HepG2 (cell line): ENCODE results near the gene IMPG2. TPM values are rescaled to one million over a fixed set of nuclear protein-coding genes. Genes with fewer than 3 reads are reported as not detected.

Experiments used
- ATAC-seq: fragments of 200-7000 bp; cut with Tn5 transposase; 3 replicates; pipeline ENCODE4 v1.9.1; 2020; ENCODE audit warnings: mild to moderate bottlenecking, moderate library complexity
- Bru-seq: library from RNA; stranded (reverse); fragments of 400-500 nt; gene quantifications from one replicate; lab custom pipeline; 2021; lab: Mats Ljungman, UMichigan
- BruChase-seq, 2 experiments: library from RNA; stranded (reverse); fragments of 400-500 nt; gene quantifications; one replicate each; lab custom pipeline; 2021; lab: Mats Ljungman, UMichigan
- BruUV-seq: library from RNA; stranded (reverse); fragments of 400-500 nt; replicated peaks from 2 replicates; lab custom pipeline; 2021; lab: Mats Ljungman, UMichigan
- CTCF ChIA-PET: fragments of 300-600 bp; formaldehyde crosslinking; extraction: SDS; loops from one replicate; lab custom pipeline; 2021; ENCODE audit warnings: low total read pairs, inconsistent platforms, low intra/inter-chr PET ratio; lab: Yijun Ruan, JAX
- POLR2A ChIA-PET: fragments of 350-600 bp; sonication (Branson Sonifier 250); formaldehyde crosslinking; loops from one replicate; lab custom pipeline; 2020; ENCODE audit warnings: antibody characterized with exemption, inconsistent platforms; lab: Yijun Ruan, JAX
- DNase-seq: peaks from one replicate; pipeline ENCODE4 v3.0.0-alpha.2; 2015; ENCODE audit warnings: low spot score
- FAIRE-seq: peaks from 3 replicates; lab custom pipeline; 2011; peaks lifted over from hg19 to GRCh38; lab: Jason Lieb, UNC
- H2AFZ ChIP-seq: one replicate; pipeline ENCODE4 v1.6.1; 2011; ENCODE audit warnings: low read length, inconsistent platforms
- H3K27ac ChIP-seq: fragments of 300-600 bp; 3 replicates; pipeline ENCODE4 v1.8.0; 2011; ENCODE audit warnings: mixed run types, mild to moderate bottlenecking, mixed read lengths, low read length, inconsistent platforms; ENCODE audit not compliant: insufficient read depth; ENCODE audit errors: extremely low read length
- H3K27me3 ChIP-seq, 2 experiments: fragments of 200-600 bp in 1 of 2; 2 replicates in 1 of 2; 3 replicates in 1 of 2; pipeline versions ENCODE4 v1.6.0 to v1.8.0; 2011; ENCODE audit warnings: low read length in 2 of 2, mild to moderate bottlenecking in 2 of 2, moderate library complexity in 2 of 2, inconsistent platforms in 1 of 2; ENCODE audit not compliant: insufficient read depth in 2 of 2, control insufficient read depth in 1 of 2
- H3K36me3 ChIP-seq, 2 experiments: fragments of 200-600 bp in 1 of 2; replicated peaks in 1 of 2; 2 replicates in 1 of 2; 3 replicates in 1 of 2; pipeline versions ENCODE4 v1.5.1 to v1.8.0; 2011; ENCODE audit warnings: low read length in 2 of 2, inconsistent platforms in 1 of 2; ENCODE audit not compliant: insufficient read depth in 2 of 2, control insufficient read depth in 1 of 2
- H3K4me1 ChIP-seq: 2 replicates; pipeline ENCODE4 v1.5.1; 2012; ENCODE audit warnings: low read length, inconsistent platforms; ENCODE audit not compliant: insufficient read depth
- H3K4me2 ChIP-seq: 2 replicates; pipeline ENCODE4 v1.6.0; 2011; ENCODE audit warnings: low read depth, low read length, inconsistent platforms
- H3K4me3 ChIP-seq, 3 experiments: fragments of 200-600 bp in 1 of 3; sonication (generic), shearing (Covaris generic) in 1 of 3; replicated peaks in 1 of 3; 2 replicates each; pipeline ENCODE4 v1.5.1; 2011 to 2016; ENCODE audit warnings: low read length in 3 of 3, inconsistent platforms in 2 of 3, low read depth in 2 of 3, mild to moderate bottlenecking in 2 of 3, control low read depth in 1 of 3, mixed read lengths in 1 of 3; ENCODE audit not compliant: insufficient read depth in 1 of 3
- H3K79me2 ChIP-seq: one replicate; pipeline ENCODE4 v1.6.1; 2011; ENCODE audit warnings: low read length, inconsistent platforms; ENCODE audit not compliant: insufficient read depth
- H3K9ac ChIP-seq: 2 replicates; pipeline ENCODE4 v1.6.0; 2011; ENCODE audit warnings: mild to moderate bottlenecking, low read depth, low read length, inconsistent platforms; ENCODE audit not compliant: insufficient read depth
- H3K9me3 ChIP-seq: 2 replicates; pipeline ENCODE4 v1.5.1; 2012; ENCODE audit warnings: mild to moderate bottlenecking, low read length
- H4K20me1 ChIP-seq: 2 replicates; pipeline ENCODE4 v1.6.0; 2011; ENCODE audit warnings: inconsistent platforms, mild to moderate bottlenecking, low read length, moderate library complexity; ENCODE audit not compliant: insufficient read depth
- KMT2A ChIP-seq: sonication (generic); formaldehyde crosslinking; IDR thresholded peaks from 2 replicates; pipeline ENCODE4 v1.4.0; 2020; ENCODE audit warnings: missing genetic modification reagents
- MEIS2 ChIP-seq: sonication (generic); formaldehyde crosslinking; IDR thresholded peaks from 2 replicates; pipeline ENCODE4 v1.9.0; 2021; ENCODE audit warnings: mild to moderate bottlenecking, missing genetic modification reagents
- SP5 ChIP-seq: IDR thresholded peaks from 2 replicates; pipeline ENCODE4 v1.6.1; 2016; ENCODE audit warnings: low read depth, borderline replicate concordance
- USF2 ChIP-seq, 2 experiments: sonication (generic) in 1 of 2; formaldehyde crosslinking in 1 of 2; IDR thresholded peaks; 2 replicates each; pipeline versions ENCODE4 v1.5.1 to v1.6.1; 2011 to 2020; ENCODE audit warnings: borderline replicate concordance in 1 of 2, low read depth in 1 of 2, low read length in 1 of 2, mild to moderate bottlenecking in 1 of 2, missing genetic modification reagents in 1 of 2, moderate library complexity in 1 of 2
- ZNF431 ChIP-seq: sonication (generic); formaldehyde crosslinking; IDR thresholded peaks from 2 replicates; pipeline ENCODE4 v1.9.0; 2022; ENCODE audit warnings: missing genetic modification reagents, low read depth, mild to moderate bottlenecking, borderline replicate concordance
- ZNF709 ChIP-seq: sonication (generic); formaldehyde crosslinking; IDR thresholded peaks from 2 replicates; pipeline ENCODE4 v1.5.0; 2020; ENCODE audit warnings: mild to moderate bottlenecking, missing genetic modification reagents
- WGBS: methylation state at CpG from one replicate; pipeline ENCODE4 v1.1.6; 2017; ENCODE audit warnings: low lambda C conversion rate; 5-methylcytosine and 5-hydroxymethylcytosine counted together
- in situ Hi-C: cut with HindIII; loops from 2 replicates; pipeline ENCODE4 v1.10.0; 2017; ENCODE audit warnings: low pct_unique_long_range_greater_than_20kb; ENCODE audit not compliant: extremely low pct_ligation_motif_present
- intact Hi-C: fragments of 100-400 bp; cut with micrococcal nuclease; formaldehyde crosslinking; loops from one replicate; pipeline ENCODE4 v1.10.0; 2022; ENCODE audit not compliant: unreplicated experiment
- long read RNA-seq, 2 experiments: library from RNA in 1 of 2; library from polyadenylated mRNA in 1 of 2; stranded (forward) in 1 of 2; unstranded in 1 of 2; transcript quantifications; one replicate each; pipeline ENCODE4 v2.0.0, GENCODE V29; 2019 to 2022
- polyA minus RNA-seq, 3 experiments: library from RNA; depleted of rRNA, polyadenylated mRNA; stranded (reverse); fragments of >200 nt; gene quantifications; 2 replicates each; pipeline ENCODE4 v1.2.3, GENCODE V29; 2011; ENCODE audit warnings: low replicate concordance in 1 of 3
- polyA plus RNA-seq, 8 experiments: library from polyadenylated mRNA; depleted of rRNA in 3 of 8; stranded (reverse) in 7 of 8; unstranded in 1 of 8; fragments of >200 nt; fragmentation: Illumina TruSeq in 4 of 8; extraction: Trizol in 4 of 8; gene quantifications; 2 replicates each; pipeline versions ENCODE4 v1.2.1 to v1.2.3, GENCODE V29; 2011 to 2016; ENCODE audit warnings: low read depth in 4 of 8, missing spikeins in 1 of 8, mixed read lengths in 1 of 8; ENCODE audit not compliant: insufficient read depth in 1 of 8
- total RNA-seq, 5 experiments: library from RNA; depleted of rRNA; stranded (reverse); fragments of >200 nt; fragmentation: Illumina TruSeq; extraction: Trizol; gene quantifications; 2 replicates each; pipeline ENCODE4 v1.2.3, GENCODE V29; 2016; ENCODE audit warnings: low read depth in 1 of 5

The IMPG2 gene
- total RNA-seq (2016; rRNA removed; fragmentation: Illumina TruSeq; extraction: Trizol) (0.02 TPM in 1 of 2 replicates, not detected in the other), polyA plus RNA-seq (2011; rRNA removed) (0.03 and 0.07 TPM in 2 replicates), polyA minus RNA-seq (2011; rRNA and poly(A)+ RNA removed; ENCODE audit: low replicate concordance) (0.02 TPM in 1 of 2 replicates, not detected in the other), Bru-seq, nascent RNA (percentile 32 among the genes with signal in this experiment), BruChase-seq, experiment 1, labeled RNA remaining after a 6-hour chase (percentile 35 among the genes with signal in this experiment), BruChase-seq, experiment 2, labeled RNA remaining after a 2-hour chase (percentile 45 among the genes with signal in this experiment)
- total RNA-seq (2016; cell fraction: cytosol; rRNA removed; fragmentation: Illumina TruSeq; extraction: Trizol; ENCODE audit: low read depth) = 0.09 and 0.10 TPM in 2 replicates
- 0.01 and 0.02 TPM in 2 replicates for total RNA-seq (2016; cell fraction: insoluble cytoplasmic fraction; rRNA removed; fragmentation: Illumina TruSeq; extraction: Trizol)
- total RNA-seq (2016; cell fraction: membrane; rRNA removed; fragmentation: Illumina TruSeq; extraction: Trizol) = 0.03 and 0.06 TPM in 2 replicates
- 0.09 TPM in 2 replicates for total RNA-seq (2016; cell fraction: nucleus; rRNA removed; fragmentation: Illumina TruSeq; extraction: Trizol)
- polyA plus RNA-seq (2011; cell fraction: cytosol; rRNA removed) = 0.01 TPM in 2 replicates
- 0.10 and 0.16 TPM in 2 replicates for polyA plus RNA-seq (2011; cell fraction: nucleus; rRNA removed)
- polyA plus RNA-seq (2012) = not detected in 2 replicates
- not detected in 2 replicates for polyA plus RNA-seq (2016; cell fraction: cytosol; fragmentation: Illumina TruSeq; extraction: Trizol; ENCODE audit: low read depth)
- not detected in 2 replicates for polyA plus RNA-seq (2016; cell fraction: insoluble cytoplasmic fraction; fragmentation: Illumina TruSeq; extraction: Trizol; ENCODE audit: low read depth)
- polyA plus RNA-seq (2016; cell fraction: membrane; fragmentation: Illumina TruSeq; extraction: Trizol; ENCODE audit: low read depth) = not detected in 2 replicates
- polyA plus RNA-seq (2016; cell fraction: nucleus; fragmentation: Illumina TruSeq; extraction: Trizol; ENCODE audit: insufficient read depth, low read depth) = not detected in 2 replicates
- polyA minus RNA-seq (2011; cell fraction: cytosol; rRNA and poly(A)+ RNA removed) = 0.10 TPM in 1 of 2 replicates, not detected in the other
- 0.64 and 0.75 TPM in 2 replicates for polyA minus RNA-seq (2011; cell fraction: nucleus; rRNA and poly(A)+ RNA removed)
- long read RNA-seq, experiment 1 = 0 reads
- long read RNA-seq, experiment 2 = 0 reads

GRCh38 chr3:101320475-101320874, at the start of gene IMPG2:
IMPG2 (minus strand) TSS chr3:101320575; CDS start chr3:101320372, 203 bp downstream.
- POLR2A ChIA-PET = no interaction called here
- no peak for FAIRE-seq
- intact Hi-C loops = no loop called here

More at GRCh38 chr3:101320475-101320874, at the start of gene IMPG2:
- BruUV-seq = no TSS peak
- WGBS = 90% methylated on average over 2 of the region's 2 CpGs
- Histone ChIP-seq H2AFZ (no peak within 1 kb of the TSS), H3K4me1 (no peaks in the 10 kb centered on the region), H3K79me2 (no peaks in the 10 kb centered on the region), H4K20me1 (no peaks in the 10 kb centered on the region), H3K4me2 (no peak within 1 kb of the TSS), H3K27me3 (no peaks in the 10 kb centered on the region), H3K27ac (no peak within 1 kb of the TSS), H3K4me3 (no peak within 1 kb of the TSS), H3K36me3 (no peaks in the 10 kb centered on the region), H3K9ac (no peak within 1 kb of the TSS), H3K9me3 (no peaks in the 10 kb centered on the region)
- in situ Hi-C loops = no loop called here
- no peak for ATAC-seq
- CTCF ChIA-PET = no interaction called here
- DNase-seq = no peak
- no peak for TF ChIP-seq ZNF709
- TF ChIP-seq MEIS2 (CRISPR knock-in tag) = no peak
- TF ChIP-seq SP5 (CRISPR knock-in tag) = no peak
- TF ChIP-seq USF2 (IDR thresholded peaks at IDR 0.05; ENCODE audit: low read depth, low read length) = no peak
- no peak for TF ChIP-seq USF2 (CRISPR knock-in tag; IDR thresholded peaks at IDR 0.05; ENCODE audit: borderline replicate concordance)
- no peak for TF ChIP-seq ZNF431 (CRISPR knock-in tag)
- no peak for TF ChIP-seq KMT2A
